NCI-H1417 (cell line): ENCODE data around the gene WRNIP1.

Experiments
- DNase-seq, 3 experiments: peaks; one replicate each; lab custom pipeline; 2025; lab: John Stamatoyannopoulos, UW

Gene WRNIP1

GRCh38 chr6:2763345-2763841 is 1.8 kb upstream of the WRNIP1 start:
- DNase-seq = no peak

- peak in 2 of 3 experiments; percentile 39 to 75 for DNase-seq
Observed at GRCh38 chr6:2763876-2764540, 1.2 kb upstream of the WRNIP1 start.

DNA sequence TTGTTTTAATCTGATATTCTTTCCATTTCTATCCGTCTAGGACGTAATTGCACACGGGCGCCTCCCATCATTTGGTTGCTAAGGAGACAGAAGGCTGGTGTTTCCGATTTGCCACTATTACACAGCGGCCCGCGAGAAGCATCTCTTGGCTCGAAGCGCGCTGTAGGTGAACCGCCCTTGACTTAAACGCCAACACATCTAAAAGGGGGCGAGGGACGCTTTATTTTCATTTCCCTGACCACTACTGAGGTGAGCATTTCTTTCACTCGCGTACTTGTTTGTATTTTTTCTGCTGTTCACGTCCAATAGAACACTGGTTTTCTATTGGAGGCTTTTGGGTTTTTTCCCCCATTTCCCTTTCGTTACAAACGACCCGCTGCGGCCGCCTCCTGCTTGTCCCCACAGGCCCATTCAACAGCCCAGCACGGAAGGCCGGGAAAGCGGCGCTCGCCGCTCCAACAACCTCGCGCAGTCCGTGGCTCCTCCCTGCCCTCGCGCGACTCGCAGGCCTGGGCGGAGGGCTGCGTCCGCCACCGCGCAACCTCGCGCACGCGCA is 505 bp upstream of the WRNIP1 start:
- peak; percentile 70 to 89 (median 80) for DNase-seq

GRCh38 chr6:2765896-2766766 is 938 bp downstream of the WRNIP1 start:
- peak; percentile 54 to 82 (median 67) for DNase-seq

DNA sequence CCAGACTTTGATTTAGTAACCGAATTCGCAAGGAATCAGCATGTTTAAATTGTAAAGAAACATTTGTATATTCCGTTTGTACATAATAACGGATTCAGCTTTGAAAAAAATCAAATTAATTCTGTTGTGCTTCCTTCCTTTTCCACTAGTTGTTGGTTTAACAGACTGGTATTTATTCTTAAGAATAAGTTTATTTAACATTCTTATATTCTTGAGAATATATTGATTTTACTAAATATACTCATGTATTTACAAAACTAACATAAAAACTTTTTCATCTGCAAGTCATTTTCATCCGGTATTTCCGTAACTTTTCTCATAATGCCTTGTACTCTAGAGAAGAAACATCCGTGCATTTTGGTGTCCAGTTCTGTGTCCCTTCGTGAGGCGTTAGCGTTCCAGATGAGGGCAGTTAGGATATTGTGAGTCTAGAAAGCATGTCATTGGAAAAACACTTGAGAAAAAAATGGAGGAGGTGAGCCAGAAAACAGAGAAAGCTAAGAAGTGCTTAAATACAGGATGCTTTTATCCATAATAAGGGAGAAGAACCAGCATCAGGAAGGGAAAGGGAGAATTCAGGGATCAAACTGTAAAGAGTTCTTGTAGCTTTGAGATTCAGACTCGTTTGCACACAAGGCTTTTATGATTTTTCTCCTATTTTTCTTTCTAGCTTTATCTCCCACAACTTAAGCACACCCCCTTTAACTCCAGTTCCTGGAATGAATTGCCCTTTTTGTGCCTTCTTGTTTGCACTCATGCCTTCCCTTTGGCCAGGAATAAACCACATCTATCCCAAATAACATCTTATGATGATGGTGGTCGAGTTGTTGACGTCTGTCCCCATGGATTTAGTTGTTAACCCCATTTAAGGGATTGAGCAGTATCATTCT is 1.8 kb downstream of the WRNIP1 start:
- peak in 1 of 3 experiments; percentile 34 for DNase-seq

- no peak for DNase-seq
Observed at GRCh38 chr6:2767657-2768524, 2.7 kb downstream of the WRNIP1 start.

DNA sequence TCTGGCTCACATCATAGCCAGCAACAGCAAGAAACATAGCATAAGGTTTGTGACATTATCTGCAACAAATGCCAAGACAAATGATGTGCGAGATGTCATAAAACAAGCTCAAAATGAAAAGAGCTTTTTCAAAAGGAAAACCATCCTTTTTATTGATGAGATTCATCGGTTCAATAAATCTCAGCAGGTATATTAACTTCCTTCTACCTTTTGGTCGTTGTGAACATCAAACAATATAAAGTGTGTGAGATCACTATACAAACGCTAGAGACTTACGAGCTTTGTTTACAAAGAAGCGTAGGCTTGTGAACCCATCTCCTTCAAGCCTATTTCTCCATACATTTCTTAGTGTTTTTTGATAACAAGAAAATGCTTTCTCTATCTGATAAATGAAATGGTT is 3.5 kb downstream of the WRNIP1 start:
- DNase-seq = no peak

- DNase-seq = peak in 2 of 3 experiments; percentile 14 to 37
Observed at GRCh38 chr6:2770171-2770570, 5.0 kb downstream of the WRNIP1 start.

DNA sequence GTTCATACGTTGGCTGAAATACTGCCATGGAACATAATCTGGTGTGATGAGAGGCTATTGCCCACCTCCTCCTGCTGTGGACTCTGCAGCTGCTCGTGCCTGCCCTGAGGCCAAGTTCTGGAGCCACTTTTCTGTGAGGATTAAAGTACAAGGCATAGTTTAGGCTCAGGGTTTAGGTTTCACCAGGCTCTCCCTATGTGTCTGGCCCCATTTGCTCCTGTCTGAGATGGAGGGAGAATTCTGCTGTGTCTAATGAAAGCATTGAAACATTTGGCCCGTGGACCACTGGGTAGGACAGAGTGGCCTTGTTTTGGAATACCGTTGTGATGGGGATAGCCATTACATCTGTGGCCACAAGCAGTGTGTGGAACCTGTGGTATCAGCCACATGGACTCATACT is 5.9 kb downstream of the WRNIP1 start:
- peak in 2 of 3 experiments; percentile 16 to 49 for DNase-seq

DNA sequence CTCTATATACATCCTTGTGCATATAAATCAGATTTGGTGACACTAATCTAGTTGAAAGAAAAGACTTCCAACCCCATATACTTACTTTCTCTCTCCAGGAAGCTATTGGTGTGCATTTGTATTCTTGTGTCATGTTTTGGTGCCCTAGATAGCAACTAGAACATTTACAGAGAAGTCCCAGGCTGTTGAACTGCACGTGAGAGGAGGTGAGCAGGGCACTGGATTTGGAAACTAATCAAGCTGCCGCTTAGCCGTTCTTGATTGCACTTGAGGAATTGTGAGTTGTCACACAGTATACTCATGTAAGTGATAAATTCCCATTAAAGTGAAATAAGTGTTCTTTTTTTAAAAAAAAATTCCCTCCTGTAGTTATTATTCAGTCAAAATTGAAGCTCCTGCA is 7.6 kb downstream of the WRNIP1 start:
- no peak for DNase-seq

DNA sequence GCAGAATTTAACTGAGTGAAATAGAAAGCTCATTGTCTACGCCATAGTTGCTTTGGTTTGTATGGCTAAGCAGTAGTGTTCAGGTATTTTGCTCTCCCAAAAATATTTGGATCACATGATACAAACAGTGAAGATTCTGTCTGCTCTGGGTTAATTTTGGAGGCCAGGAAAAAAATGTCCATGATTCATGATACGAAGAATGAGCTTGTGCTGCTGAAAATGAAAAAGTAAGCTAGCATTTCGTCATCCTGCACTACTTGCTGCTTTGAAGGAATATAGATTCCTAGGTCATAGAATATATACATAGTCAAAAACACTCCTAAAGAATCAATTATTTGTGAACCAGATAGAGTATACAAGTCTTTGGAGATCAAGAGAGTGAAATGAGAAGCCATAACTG is 8.3 kb downstream of the WRNIP1 start:
- no peak for DNase-seq

DNA sequence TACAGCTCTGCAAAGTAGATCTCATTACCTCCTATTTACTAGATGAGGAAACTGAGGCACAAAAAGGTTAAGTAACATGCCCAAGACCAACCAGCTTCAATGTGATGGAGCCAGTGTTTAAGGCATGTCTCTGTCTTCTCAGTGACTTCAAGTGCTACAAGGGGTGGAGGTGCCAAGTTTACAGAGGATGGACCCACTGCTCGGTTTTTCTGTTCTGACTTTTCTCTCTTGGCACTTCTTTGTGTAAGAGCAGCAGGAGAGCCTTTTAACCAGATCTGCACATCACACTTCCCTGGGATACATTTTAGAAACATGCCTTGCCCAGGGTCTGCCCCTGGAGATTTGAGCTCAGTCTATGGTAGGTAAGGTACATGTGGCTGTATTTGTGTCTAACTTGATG is 9.8 kb downstream of the WRNIP1 start:
- no peak for DNase-seq

DNA sequence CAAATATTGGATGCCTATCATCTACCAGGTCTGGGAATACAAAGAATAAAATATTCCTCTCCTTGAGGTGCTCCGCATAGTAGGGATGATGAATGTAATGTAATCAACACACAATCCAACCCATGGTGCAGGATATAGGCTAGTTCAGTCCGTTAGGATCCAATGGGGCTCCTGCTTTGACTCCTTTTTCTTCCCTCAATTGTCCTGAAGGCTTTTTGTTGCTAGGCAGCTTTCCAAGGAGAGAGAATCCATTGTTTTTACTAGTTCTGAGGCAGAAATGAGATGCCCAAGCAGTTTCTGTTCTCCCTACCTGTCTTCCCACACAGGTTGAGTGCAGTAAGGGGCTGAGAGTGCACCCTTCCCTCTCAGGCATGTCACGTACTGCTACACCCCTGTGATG is 12.1 kb downstream of the WRNIP1 start:
- DNase-seq = no peak

GRCh38 chr6:2780102-2780737 is 15.0 kb downstream of the WRNIP1 start:
- no peak for DNase-seq

DNA sequence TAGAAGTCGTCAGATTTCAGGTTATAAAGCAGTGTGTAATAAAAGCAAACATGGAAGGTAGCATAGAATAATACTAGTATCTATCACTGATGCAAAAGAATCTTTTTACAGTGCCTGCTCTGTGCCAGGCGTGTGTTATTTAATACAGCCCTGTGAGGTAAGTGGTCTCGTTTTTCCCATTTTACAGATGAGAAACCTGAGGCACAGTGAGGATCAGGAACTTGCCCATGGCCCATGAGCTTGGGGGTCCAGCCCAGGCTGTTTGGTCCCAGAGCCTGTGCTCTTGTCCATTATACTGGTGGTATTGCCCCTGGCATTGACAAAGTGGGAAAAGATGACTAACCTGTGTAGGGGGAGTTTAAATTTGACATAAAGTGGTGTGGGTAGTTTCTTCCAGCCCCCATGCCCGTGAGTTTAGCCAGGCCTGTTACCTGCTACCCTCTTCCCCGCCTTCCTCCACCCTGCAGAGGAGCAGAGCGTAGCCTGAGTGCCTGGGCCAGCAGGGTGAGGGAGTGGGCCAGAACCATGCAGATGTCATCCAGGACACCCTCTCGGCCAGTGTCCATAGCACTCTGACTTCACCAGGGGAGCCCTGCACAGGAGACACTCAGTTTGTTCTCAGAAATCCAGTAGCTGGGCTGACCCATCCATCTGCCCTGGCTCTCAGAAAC is 16.6 kb downstream of the WRNIP1 start:
- DNase-seq = no peak

DNA sequence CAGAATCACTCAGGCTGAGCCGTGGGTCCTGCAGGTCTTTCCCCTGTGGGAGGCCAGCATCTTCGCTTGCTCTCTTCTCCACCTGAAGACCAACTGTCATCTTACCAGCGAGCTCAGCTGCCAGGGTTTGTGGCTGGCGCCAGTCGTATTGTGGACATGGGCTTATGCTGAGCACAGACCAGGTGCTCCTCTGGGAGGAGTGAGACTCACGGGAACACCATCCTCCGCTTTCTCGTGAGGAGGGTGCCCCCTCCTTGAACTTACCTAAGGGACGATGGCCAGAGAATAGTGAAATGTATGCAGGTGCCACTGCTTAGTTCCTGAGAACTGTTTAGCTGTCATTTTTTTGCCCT is 17.1 kb downstream of the WRNIP1 start:
- DNase-seq = no peak

DNA sequence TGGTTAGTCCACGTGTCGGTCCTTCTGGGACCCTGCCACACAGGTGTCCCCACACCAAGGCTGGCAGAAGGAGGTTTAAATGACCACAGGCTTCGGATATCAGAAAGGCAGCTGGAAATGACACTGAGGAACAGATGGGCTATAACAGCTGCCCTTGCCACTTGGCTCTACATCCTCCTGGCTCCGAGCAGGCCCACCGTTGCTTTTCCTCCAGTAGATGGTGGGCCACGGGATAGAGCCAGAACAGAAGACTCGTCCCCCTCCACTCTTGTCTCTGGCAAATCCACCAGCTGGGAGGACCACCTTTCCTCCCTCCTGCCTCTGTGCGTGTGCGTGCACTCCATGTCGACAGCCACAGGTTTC is 17.6 kb downstream of the WRNIP1 start:
- DNase-seq = no peak

DNA sequence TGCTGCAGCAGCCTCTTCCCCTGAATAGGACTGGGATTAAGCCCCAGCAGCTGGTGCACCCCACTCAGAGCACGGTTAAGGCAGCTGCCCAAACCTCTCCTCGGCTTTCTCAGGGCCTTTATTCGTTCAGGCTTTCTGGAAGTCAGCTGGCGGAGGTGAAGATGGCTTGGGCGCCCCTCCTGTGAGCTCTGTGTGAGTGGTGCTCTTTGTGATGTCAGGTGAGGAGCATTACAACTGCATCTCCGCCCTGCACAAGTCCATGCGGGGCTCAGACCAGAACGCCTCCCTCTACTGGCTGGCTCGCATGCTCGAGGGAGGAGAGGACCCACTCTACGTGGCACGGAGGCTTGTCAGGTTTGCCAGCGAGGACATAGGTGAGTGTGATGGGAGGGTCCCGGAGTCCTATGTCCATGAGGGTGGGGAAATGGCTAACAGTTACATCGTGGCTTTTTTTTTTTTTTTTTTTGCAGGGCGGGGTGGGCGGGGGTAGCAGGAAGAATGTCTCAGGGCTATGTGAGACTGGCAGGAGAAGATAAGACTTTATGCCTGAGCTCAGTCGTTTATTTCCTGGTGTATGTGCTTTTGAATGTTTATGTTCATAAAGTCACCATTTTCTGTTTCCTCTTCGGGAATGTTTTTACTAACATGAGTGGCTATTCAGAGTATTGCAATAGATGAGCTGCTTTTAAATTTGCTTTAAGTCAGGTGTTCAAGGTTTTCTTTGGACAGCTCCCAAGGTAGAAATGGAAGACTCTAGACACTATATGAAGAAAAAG is 18.2 kb downstream of the WRNIP1 start:
- DNase-seq = no peak

- DNase-seq = no peak
Observed at GRCh38 chr6:2784061-2784460, 18.9 kb downstream of the WRNIP1 start.
